ENCODE measurements around the gene MFF. TPM values are rescaled to one million over a fixed set of nuclear protein-coding genes. Genes with fewer than 3 reads are reported as not detected.

Gene MFF
- total and polyA plus RNA-seq, 2 of the 8 experiments (the other 6 are each of a cell fraction or from before 2014, with no cell fraction given): 36.2 to 86.8 TPM

- TF ChIP-seq CHD7 (IDR thresholded peaks at IDR 0.05; ENCODE audit: insufficient replicate concordance, low read length): no peak
- no peak for TF ChIP-seq SIRT6 (IDR thresholded peaks at IDR 0.05; ENCODE audit: low read length)
- no peak for TF ChIP-seq CBX5 (IDR thresholded peaks at IDR 0.05; ENCODE audit: low read depth, low read length)
- TF ChIP-seq POLR2A (IDR thresholded peaks at IDR 0.05; ENCODE audit: control extremely low read depth in 1 of 2, low read depth in 2 of 2, low read length in 2 of 2): no peak
- no peak for TF ChIP-seq ATF3 (IDR thresholded peaks at IDR 0.05; ENCODE audit: insufficient read depth, low read depth, low read length)
- no peak for TF ChIP-seq NRF1 (IDR thresholded peaks at IDR 0.05; ENCODE audit: low read depth, low read length)
- no peak for TF ChIP-seq RBBP5 (IDR thresholded peaks at IDR 0.05; ENCODE audit: borderline replicate concordance, low read depth, low read length)
- no peak for TF ChIP-seq TCF12 (IDR thresholded peaks at IDR 0.05; ENCODE audit: low read depth, low read length)
Observed at GRCh38 chr2:227311861-227312506, 13.1 kb upstream of the MFF start (continued).

Data from H1 (cell line).